Measurements from ENCODE around the gene MYF6. TPM values are rescaled to one million over a fixed set of nuclear protein-coding genes. Genes with fewer than 3 reads are reported as not detected.
"Not testable (repeated sequence)": the region's sequence is repeated elsewhere in the genome, so short reads cannot be mapped to it uniquely, and the experiment has no call there.

Gene MYF6
- polyA plus RNA-seq, 3 donors: not detected

DNA sequence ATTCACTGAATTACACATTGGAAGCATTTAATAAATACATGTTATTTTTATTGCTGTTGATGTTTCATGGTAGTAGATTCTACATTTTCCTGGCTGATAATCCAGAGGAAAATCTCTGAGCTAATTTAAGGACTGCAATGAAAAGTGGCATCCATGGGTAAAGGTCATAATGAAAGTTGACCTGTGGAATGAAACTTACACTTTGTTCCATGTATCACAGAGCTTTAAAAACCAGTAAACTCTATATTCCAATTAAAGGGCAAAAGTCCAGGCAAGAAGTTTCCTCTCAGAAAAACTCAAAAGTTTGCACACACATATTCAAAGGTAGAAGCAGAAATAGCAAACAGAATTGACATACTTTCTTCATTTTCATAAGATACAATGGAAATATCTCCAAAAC lies 44.8 kb upstream of the MYF6 start:
- Histone ChIP-seq H3K4me3 (replicated peaks in 1 of 3; ENCODE audit: low read depth in 2 of 3, low read length in 3 of 3) (no peak overlapping the region), H3K9ac (ENCODE audit: insufficient read depth, low read length, poor library complexity, severe bottlenecking) (no peak overlapping the region), H3K4me1 (ENCODE audit: control insufficient read depth in 1 of 2, insufficient read depth in 2 of 2, low read length in 2 of 2) (no peaks in the 10 kb centered on the region), H3K4me2 (replicated peaks; ENCODE audit: extremely low read depth, low read length, poor library complexity, severe bottlenecking) (no peak overlapping the region), H4K20me1 (ENCODE audit: insufficient read depth, low read length) (no peaks in the 10 kb centered on the region), H3K27ac (ENCODE audit: low read depth in 1 of 2, low read length in 2 of 2) (no peak overlapping the region), H2AFZ (ENCODE audit: insufficient read depth, low read depth, low read length, poor library complexity, severe bottlenecking) (no peak overlapping the region), H3K79me2 (ENCODE audit: insufficient read depth, low read length) (no peaks in the 10 kb centered on the region), H3K27me3 (ENCODE audit: control insufficient read depth in 2 of 2, insufficient read depth in 2 of 2, low read length in 2 of 2) (no peaks in the 10 kb centered on the region), H3K36me3 (replicated peaks in 1 of 2; ENCODE audit: control insufficient read depth in 1 of 2, insufficient read depth in 2 of 2, low read length in 2 of 2) (no peaks in the 10 kb centered on the region), H3K9me3 (replicated peaks in 1 of 2; ENCODE audit: control insufficient read depth in 1 of 2, insufficient read depth in 1 of 2, low read length in 2 of 2) (no peaks in the 10 kb centered on the region)
- TF ChIP-seq, protein P1, sequence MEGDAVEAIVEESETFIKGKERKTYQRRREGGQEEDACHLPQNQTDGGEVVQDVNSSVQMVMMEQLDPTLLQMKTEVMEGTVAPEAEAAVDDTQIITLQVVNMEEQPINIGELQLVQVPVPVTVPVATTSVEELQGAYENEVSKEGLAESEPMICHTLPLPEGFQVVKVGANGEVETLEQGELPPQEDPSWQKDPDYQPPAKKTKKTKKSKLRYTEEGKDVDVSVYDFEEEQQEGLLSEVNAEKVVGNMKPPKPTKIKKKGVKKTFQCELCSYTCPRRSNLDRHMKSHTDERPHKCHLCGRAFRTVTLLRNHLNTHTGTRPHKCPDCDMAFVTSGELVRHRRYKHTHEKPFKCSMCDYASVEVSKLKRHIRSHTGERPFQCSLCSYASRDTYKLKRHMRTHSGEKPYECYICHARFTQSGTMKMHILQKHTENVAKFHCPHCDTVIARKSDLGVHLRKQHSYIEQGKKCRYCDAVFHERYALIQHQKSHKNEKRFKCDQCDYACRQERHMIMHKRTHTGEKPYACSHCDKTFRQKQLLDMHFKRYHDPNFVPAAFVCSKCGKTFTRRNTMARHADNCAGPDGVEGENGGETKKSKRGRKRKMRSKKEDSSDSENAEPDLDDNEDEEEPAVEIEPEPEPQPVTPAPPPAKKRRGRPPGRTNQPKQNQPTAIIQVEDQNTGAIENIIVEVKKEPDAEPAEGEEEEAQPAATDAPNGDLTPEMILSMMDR (IDR thresholded peaks at IDR 0.05): no peak
- Mint-ChIP-seq H3K27me3 (ENCODE audit: low read depth in 3 of 3) (no peaks in the 10 kb centered on the region), H3K9me3 (peaks cover 0 to 3% (median 0%) of the 10 kb centered on the region in 7 donors), H3K4me1 (no peaks in the 10 kb centered on the region), H3K36me3 (no peaks in the 10 kb centered on the region), H3K27ac (no peak overlapping the region), H3K4me3 (no peak overlapping the region)
- intact Hi-C loops (cut with micrococcal nuclease): no loop called here
- no peak for DNase-seq

DNA sequence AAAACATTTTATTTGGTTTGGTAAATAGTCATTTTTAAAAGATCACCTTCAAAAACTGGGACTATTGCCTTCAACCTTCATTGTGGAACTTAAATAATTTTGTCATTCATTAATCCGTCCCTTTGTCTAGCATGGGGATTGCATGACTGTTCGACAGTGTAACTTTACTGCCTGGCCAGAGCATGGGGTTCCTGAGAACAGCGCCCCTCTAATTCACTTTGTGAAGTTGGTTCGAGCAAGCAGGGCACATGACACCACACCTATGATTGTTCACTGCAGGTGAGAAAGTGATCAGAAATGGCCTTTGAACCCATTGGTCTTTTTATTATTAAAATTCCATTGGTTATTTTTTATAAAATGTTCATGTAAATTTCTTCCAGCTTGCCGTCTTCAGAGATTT lies 37.2 kb upstream of the MYF6 start:
- H3K27ac ChIP-seq (ENCODE audit: low read depth in 1 of 2, low read length in 2 of 2): no peak overlapping the region
- H4K20me1 ChIP-seq (ENCODE audit: insufficient read depth, low read length): no peaks in the 10 kb centered on the region
- H3K9me3 ChIP-seq (replicated peaks in 1 of 2; ENCODE audit: control insufficient read depth in 1 of 2, insufficient read depth in 1 of 2, low read length in 2 of 2): no peaks in the 10 kb centered on the region
- TF ChIP-seq, protein P1 (IDR thresholded peaks at IDR 0.05): no peak
- no peaks in the 10 kb centered on the region for H3K36me3 ChIP-seq (replicated peaks in 1 of 2; ENCODE audit: control insufficient read depth in 1 of 2, insufficient read depth in 2 of 2, low read length in 2 of 2)
- intact Hi-C loops (cut with micrococcal nuclease): no loop called here
- H3K4me2 ChIP-seq (replicated peaks; ENCODE audit: extremely low read depth, low read length, poor library complexity, severe bottlenecking): no peak overlapping the region
- H2AFZ ChIP-seq (ENCODE audit: insufficient read depth, low read depth, low read length, poor library complexity, severe bottlenecking): no peak overlapping the region
- Mint-ChIP-seq H3K36me3 (no peaks in the 10 kb centered on the region), H3K27me3 (ENCODE audit: low read depth in 3 of 3) (no peaks in the 10 kb centered on the region), H3K9me3 (no peaks in the 10 kb centered on the region), H3K27ac (no peak overlapping the region), H3K4me3 (no peak overlapping the region), H3K4me1 (no peaks in the 10 kb centered on the region)
- no peaks in the 10 kb centered on the region for H3K4me1 ChIP-seq (ENCODE audit: control insufficient read depth in 1 of 2, insufficient read depth in 2 of 2, low read length in 2 of 2)
- H3K27me3 ChIP-seq (ENCODE audit: control insufficient read depth in 2 of 2, insufficient read depth in 2 of 2, low read length in 2 of 2): no peaks in the 10 kb centered on the region
- no peak overlapping the region for H3K9ac ChIP-seq (ENCODE audit: insufficient read depth, low read length, poor library complexity, severe bottlenecking)
- WGBS (ENCODE audit: insufficient coverage): 87% methylated on average over 2 of the region's 5 CpGs
- DNase-seq: no peak
- H3K79me2 ChIP-seq (ENCODE audit: insufficient read depth, low read length): no peaks in the 10 kb centered on the region
- no peak overlapping the region for H3K4me3 ChIP-seq (replicated peaks in 1 of 3; ENCODE audit: low read depth in 2 of 3, low read length in 3 of 3)

DNA sequence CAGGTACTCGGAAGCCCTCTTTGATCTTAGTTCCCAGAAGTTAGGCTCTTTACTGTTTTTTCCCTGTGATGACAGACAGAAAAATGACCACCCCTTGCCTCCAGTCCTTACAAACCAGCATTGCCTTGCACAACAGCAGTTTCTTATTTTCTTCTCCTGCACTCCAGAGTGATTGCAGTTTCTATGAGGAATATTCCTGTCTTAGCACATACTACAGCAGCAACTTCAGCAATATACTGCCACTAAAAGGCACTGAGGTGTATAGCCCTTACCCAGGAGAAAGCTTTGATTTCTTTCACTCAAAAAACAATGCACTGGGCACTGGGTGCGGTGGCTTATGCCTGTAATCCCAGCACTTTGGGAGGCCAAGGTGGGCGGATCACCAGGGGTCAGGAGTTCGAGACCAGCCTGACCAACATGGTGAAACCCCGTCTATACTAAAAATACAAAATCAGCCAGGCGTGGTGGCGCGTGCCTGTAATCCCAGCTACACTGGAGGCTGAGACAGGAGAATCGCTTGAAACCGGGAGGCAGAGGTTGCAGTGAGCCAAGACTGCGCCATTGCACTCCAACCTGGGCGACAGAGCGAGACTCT lies 31.3 kb upstream of the MYF6 start:
- H3K27ac ChIP-seq (ENCODE audit: low read depth in 1 of 2, low read length in 2 of 2); H3K4me3 ChIP-seq (replicated peaks in 1 of 3; ENCODE audit: low read depth in 2 of 3, low read length in 3 of 3); H3K4me1 ChIP-seq (ENCODE audit: control insufficient read depth in 1 of 2, insufficient read depth in 2 of 2, low read length in 2 of 2); H3K79me2 ChIP-seq (ENCODE audit: insufficient read depth, low read length); H3K9me3 ChIP-seq (replicated peaks in 1 of 2; ENCODE audit: control insufficient read depth in 1 of 2, insufficient read depth in 1 of 2, low read length in 2 of 2); H3K27me3 ChIP-seq (ENCODE audit: control insufficient read depth in 2 of 2, insufficient read depth in 2 of 2, low read length in 2 of 2); intact Hi-C loops (cut with micrococcal nuclease); H2AFZ ChIP-seq (ENCODE audit: insufficient read depth, low read depth, low read length, poor library complexity, severe bottlenecking); H3K27me3 Mint-ChIP-seq (ENCODE audit: low read depth in 3 of 3); DNase-seq; H3K4me2 ChIP-seq (replicated peaks; ENCODE audit: extremely low read depth, low read length, poor library complexity, severe bottlenecking); H3K9ac ChIP-seq (ENCODE audit: insufficient read depth, low read length, poor library complexity, severe bottlenecking); H3K36me3 Mint-ChIP-seq; H3K4me1 Mint-ChIP-seq; H3K36me3 ChIP-seq (replicated peaks in 1 of 2; ENCODE audit: control insufficient read depth in 1 of 2, insufficient read depth in 2 of 2, low read length in 2 of 2); H4K20me1 ChIP-seq (ENCODE audit: insufficient read depth, low read length); H3K9me3 Mint-ChIP-seq: not testable (repeated sequence)
- WGBS (ENCODE audit: insufficient coverage): 97% methylated on average over 11 of the region's 13 CpGs
- peak overlapping the region in 1 of 2 donors; percentile 3 for H3K4me3 Mint-ChIP-seq
- peak overlapping the region in 1 of 7 donors; percentile 48 for H3K27ac Mint-ChIP-seq

Measured in CD14-positive monocyte (primary cell).